GM18909 (cell line): ENCODE measurements around the gene FGF6.
"Not testable (repeated sequence)": the region's sequence is repeated elsewhere in the genome, so short reads cannot be mapped to it uniquely, and the experiment has no call there.

Experiments used
- ATAC-seq: cut with Tn5 transposase; IDR thresholded peaks from one replicate; pipeline ENCODE4 v1.9.1; 2021; ENCODE audit warnings: mild to moderate bottlenecking; ENCODE audit not compliant: unreplicated experiment, poor library complexity

The FGF6 gene

DNA sequence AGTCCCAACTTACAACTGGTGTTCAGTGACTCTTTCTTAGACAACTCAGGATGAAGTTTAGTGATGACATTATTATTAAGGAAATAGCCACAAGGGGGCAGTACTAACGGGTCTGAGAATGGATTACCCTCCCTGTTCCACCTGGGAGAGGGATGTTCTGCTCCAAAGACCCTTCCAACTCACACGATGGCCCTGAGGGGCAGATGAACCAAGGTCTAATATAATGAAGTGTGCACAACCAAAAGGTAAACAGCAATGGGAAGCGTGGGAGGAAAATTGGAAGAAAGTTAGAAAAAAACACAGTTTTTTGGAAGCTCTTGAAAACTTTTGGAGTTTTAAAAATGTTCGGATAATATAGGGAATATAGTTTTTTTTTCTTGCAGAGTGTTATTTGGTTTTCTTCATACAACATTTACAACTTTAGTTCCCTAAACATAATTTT, 24.0 kb downstream of the FGF6 start:
- no peak for ATAC-seq

- ATAC-seq: no peak
Observed at GRCh38 chr12:4420138-4420670, 25.4 kb downstream of the FGF6 start.

- ATAC-seq: no peak
Observed at GRCh38 chr12:4418913-4419312, 26.7 kb downstream of the FGF6 start.

DNA sequence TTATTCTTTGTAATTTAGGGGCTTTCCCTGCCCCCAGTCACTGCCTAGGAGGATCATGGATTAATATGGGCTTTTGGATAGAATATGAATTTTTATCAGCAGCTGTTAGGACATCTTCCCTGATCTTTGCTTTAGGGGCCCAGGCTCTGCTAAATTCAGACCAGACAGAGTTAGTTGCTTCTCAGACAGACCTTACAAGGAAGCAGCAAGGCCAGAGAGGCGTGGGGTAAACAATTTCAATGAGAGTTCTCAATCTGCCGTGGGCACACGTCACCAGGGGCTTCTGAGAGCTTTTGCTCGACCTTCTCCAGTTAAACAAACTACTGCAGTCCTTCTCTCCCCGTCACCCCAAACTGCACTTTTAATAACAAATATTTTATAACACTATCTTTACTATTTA, 27.7 kb downstream of the FGF6 start:
- ATAC-seq: no peak

GRCh38 chr12:4417455-4417854, 28.2 kb downstream of the FGF6 start:
- no peak for ATAC-seq

DNA sequence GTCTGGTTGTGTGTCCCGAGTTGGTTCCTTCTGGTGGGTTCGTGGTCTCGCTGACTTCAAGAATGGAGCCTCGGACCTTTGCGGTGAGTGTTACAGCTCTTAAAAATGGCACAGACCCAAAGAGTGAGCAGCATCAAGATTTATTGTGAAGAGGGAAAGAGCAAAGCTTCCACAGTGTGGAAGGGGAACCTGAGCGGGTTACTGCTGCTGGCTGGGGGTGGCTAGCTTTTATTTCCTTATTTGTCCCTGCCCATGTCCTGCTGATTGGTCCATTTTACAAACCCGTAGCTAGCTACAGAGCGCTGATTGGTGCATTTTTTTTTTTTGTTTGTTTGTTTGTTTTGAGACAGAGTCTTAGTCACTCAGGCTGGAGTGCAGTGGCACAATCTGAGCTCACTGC, 29.3 kb downstream of the FGF6 start:
- no peak for ATAC-seq

GRCh38 chr12:4412465-4412864, 33.1 kb downstream of the FGF6 start:
- ATAC-seq: no peak

- no peak for ATAC-seq
Observed at GRCh38 chr12:4412056-4412455, 33.6 kb downstream of the FGF6 start.

GRCh38 chr12:4407136-4407535, 38.5 kb downstream of the FGF6 start:
- ATAC-seq: no peak

DNA sequence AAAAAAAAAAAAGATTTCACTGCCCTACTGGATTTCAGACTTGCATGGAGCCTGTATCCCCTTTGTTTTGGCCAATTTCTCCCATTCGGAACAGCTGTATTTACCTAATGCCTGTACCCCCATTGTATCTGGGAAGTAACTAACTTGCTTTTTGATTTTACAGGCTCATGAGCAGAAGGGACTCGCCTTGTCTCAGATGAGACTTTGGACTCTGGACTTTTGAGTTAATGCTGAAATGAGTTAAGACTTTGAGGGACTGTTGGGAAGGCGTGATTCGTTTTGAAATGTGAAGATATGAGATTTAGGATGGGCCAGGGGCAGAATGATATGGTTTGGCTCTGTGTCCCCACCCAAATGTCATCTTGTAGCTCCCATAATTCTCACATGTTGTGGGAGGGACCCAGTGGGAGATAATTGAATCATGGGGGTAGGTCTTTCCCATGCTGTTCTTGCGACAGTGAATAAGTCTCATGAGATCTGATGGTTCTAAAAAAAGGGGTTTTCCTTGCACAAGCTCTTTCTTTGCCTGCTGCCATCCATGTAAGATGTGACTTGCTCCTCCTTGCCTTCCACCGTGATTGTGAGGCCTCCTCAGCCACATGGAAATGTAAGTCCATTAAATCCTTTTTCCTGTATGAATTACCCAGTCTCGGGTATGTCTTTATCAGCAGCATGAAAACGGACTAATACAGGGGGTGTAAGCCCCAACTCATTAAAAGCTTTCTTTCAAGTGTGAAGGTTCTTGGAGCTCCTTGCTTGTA, 40.6 kb downstream of the FGF6 start:
- not testable (repeated sequence) for ATAC-seq

GRCh38 chr12:4402996-4403395, 42.6 kb downstream of the FGF6 start:
- ATAC-seq: no peak

- ATAC-seq: no peak
Observed at GRCh38 chr12:4401117-4401516, 44.5 kb downstream of the FGF6 start.

DNA sequence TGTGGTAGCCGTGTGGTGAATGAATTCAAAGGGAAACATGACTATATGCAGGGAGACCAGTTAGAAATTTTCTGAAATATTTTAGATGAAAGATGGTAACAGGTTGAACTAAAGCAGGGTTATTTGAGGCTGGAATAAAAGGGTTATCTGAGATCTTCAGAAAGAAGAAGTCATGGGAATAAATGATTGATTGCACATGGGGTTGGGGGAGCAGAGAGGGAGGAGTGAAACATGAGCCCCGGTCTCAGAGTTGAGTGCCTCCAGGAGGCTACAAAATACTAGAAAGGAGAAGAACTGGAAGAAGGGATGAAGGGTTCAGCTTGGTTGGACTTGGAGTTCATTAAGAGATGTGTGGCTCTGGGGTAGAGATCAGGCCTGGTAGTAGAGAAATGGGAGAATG, 49.8 kb downstream of the FGF6 start:
- ATAC-seq: no peak

DNA sequence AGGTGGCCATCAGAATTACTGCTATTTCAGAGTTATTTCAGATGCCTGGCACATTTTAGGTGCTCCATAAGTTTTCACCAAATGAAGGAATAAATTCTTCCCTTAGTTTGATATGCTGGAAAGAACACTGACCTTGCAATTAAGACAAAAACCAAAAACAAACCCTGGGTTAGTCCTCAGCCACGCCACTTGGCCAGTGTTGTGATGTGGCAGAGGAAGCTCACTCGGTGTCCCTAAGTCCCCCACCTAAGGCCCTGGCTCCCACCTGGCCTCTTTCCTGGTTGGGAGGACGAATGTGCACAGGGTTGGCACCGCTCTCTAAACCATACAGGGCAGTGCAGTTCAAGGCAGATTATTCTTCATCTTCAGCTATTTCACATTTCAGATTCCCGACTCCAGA, 52.4 kb downstream of the FGF6 start:
- ATAC-seq: no peak

- no peak for ATAC-seq
Observed at GRCh38 chr12:4392223-4392742, 53.3 kb downstream of the FGF6 start.

GRCh38 chr12:4388662-4389061, 57.0 kb downstream of the FGF6 start:
- no peak for ATAC-seq

- ATAC-seq: no peak
Observed at GRCh38 chr12:4388032-4388431, 57.6 kb downstream of the FGF6 start.

DNA sequence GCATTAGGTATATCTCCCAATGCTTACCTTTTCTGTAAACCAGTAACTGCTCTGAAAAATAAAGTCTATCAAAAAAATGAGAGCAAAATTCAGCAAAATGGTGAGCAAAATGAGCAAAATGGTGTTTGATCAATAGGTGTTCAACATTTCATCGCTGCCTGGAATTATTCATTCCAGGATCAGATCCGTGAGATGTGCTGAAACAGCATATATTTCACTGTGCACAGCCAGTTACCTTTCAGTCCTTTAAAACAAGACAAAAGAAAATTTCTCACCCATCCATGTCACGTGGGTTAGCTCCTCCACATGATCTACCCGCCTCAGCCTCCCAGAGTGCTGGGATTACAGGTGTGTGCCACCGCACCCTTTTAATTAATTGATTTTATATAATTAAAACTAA, 58.0 kb downstream of the FGF6 start:
- no peak for ATAC-seq

DNA sequence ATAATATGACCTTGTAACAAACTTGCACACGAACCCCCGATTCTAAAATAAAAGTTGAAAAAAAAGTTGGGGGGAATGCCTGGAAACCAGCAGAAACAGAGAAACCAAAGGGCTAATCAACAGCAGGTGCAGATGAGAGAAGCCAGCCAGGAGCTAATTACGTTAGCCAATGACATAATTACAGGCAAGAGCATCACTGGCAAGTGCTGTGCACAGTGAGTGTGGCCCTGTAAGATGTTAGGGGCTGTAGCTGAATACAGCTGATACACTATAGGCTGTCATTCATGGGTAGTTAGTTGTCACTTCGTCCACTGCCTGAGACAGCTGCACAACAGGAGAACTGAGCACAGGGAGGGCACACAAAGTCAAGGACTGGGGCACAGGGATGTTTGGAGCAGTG, 58.8 kb downstream of the FGF6 start:
- no peak for ATAC-seq
